Liver (tissue), 9 donors: ENCODE data around the gene CELSR2. TPM values are rescaled to one million over a fixed set of nuclear protein-coding genes. Genes with fewer than 3 reads are reported as not detected.

ENCODE experiments used
- DNase-seq: peaks from one replicate; pipeline ENCODE4 v3.0.0-alpha.2; 2017; ENCODE audit warnings: low spot score
- H3K27ac ChIP-seq, 2 donors: one replicate each; pipeline ENCODE4 v1.7.0; 2013; ENCODE audit warnings: inconsistent platforms in 2 of 2, low read length in 2 of 2, control low read depth in 1 of 2, low read depth in 1 of 2, mild to moderate bottlenecking in 1 of 2
- H3K27me3 ChIP-seq, 4 donors: one replicate each; pipeline versions ENCODE4 v1.6.1 to v1.7.0; 2013; ENCODE audit warnings: low read length in 3 of 4, inconsistent platforms in 1 of 4, mild to moderate bottlenecking in 1 of 4, moderate library complexity in 1 of 4; ENCODE audit not compliant: control insufficient read depth in 4 of 4, insufficient read depth in 4 of 4
- H3K36me3 ChIP-seq, 4 donors: one replicate each; pipeline versions ENCODE4 v1.6.1 to v1.7.0; 2013; ENCODE audit warnings: low read length in 3 of 4, mild to moderate bottlenecking in 3 of 4, low read depth in 1 of 4, moderate library complexity in 1 of 4; ENCODE audit not compliant: control insufficient read depth in 4 of 4, insufficient read depth in 3 of 4
- H3K4me1 ChIP-seq, 4 donors: one replicate each; pipeline versions ENCODE4 v1.6.1 to v1.7.0; 2013; ENCODE audit warnings: low read length in 3 of 4, mild to moderate bottlenecking in 3 of 4, moderate library complexity in 1 of 4; ENCODE audit not compliant: control insufficient read depth in 4 of 4, insufficient read depth in 4 of 4
- H3K4me3 ChIP-seq, 3 donors: one replicate each; pipeline versions ENCODE4 v1.6.1 to v1.7.0; 2013; ENCODE audit warnings: low read length in 3 of 3, control low read depth in 1 of 3, low read depth in 1 of 3, mild to moderate bottlenecking in 1 of 3
- H3K9ac ChIP-seq, 2 donors: one replicate each; pipeline ENCODE4 v1.7.0; 2013; ENCODE audit warnings: low read length in 2 of 2, mild to moderate bottlenecking in 2 of 2, moderate library complexity in 2 of 2, control low read depth in 1 of 2, low read depth in 1 of 2
- H3K9me3 ChIP-seq, 4 donors: one replicate each; pipeline versions ENCODE4 v1.6.1 to v1.7.0; 2013; ENCODE audit warnings: low read length in 3 of 4; ENCODE audit not compliant: control insufficient read depth in 4 of 4
- EGR1 ChIP-seq, 2 donors: IDR thresholded peaks; 2 replicates each; pipeline ENCODE4 v1.6.1; 2016 to 2018; ENCODE audit warnings: antibody characterized with exemption in 2 of 2, low read depth in 2 of 2
- FOXA1 ChIP-seq: IDR thresholded peaks from 2 replicates; pipeline ENCODE4 v1.6.1; 2016; ENCODE audit warnings: antibody characterized with exemption
- FOXA2 ChIP-seq: IDR thresholded peaks from 2 replicates; pipeline ENCODE4 v1.6.1; 2016; ENCODE audit warnings: antibody characterized with exemption
- GABPA ChIP-seq, 2 donors: IDR thresholded peaks in 1 of 2; conservative IDR thresholded peaks in 1 of 2; 2 replicates each; pipeline ENCODE4 v1.6.1; 2016; ENCODE audit warnings: antibody characterized with exemption in 2 of 2, mild to moderate bottlenecking in 1 of 2, moderate library complexity in 1 of 2
- HNF4A ChIP-seq, 2 donors: conservative IDR thresholded peaks; 2 replicates each; pipeline ENCODE4 v1.6.1; 2016; ENCODE audit warnings: antibody characterized with exemption in 2 of 2, mild to moderate bottlenecking in 2 of 2
- HNF4G ChIP-seq: IDR thresholded peaks from 2 replicates; pipeline ENCODE4 v1.6.1; 2016; ENCODE audit warnings: antibody characterized with exemption
- JUND ChIP-seq, 2 donors: IDR thresholded peaks; 2 replicates each; pipeline ENCODE4 v1.6.1; 2016; ENCODE audit warnings: antibody characterized with exemption in 2 of 2
- NR2F2 ChIP-seq: IDR thresholded peaks from 2 replicates; pipeline ENCODE4 v1.6.1; 2016; ENCODE audit warnings: antibody characterized with exemption
- RAD21 ChIP-seq, 2 donors: IDR thresholded peaks; 2 replicates each; pipeline ENCODE4 v1.6.1; 2016; ENCODE audit warnings: antibody characterized with exemption in 2 of 2, mild to moderate bottlenecking in 2 of 2
- RXRA ChIP-seq, 2 donors: IDR thresholded peaks; 2 replicates each; pipeline ENCODE4 v1.6.1; 2017 to 2018; ENCODE audit warnings: antibody characterized with exemption in 2 of 2, mild to moderate bottlenecking in 1 of 2
- SP1 ChIP-seq: IDR thresholded peaks from 2 replicates; pipeline ENCODE4 v1.6.1; 2018; ENCODE audit warnings: antibody characterized with exemption, mild to moderate bottlenecking
- TAF1 ChIP-seq: conservative IDR thresholded peaks from 2 replicates; pipeline ENCODE4 v1.6.1; 2016; ENCODE audit warnings: antibody characterized with exemption, mild to moderate bottlenecking
- YY1 ChIP-seq: IDR thresholded peaks from 2 replicates; pipeline ENCODE4 v1.6.1; 2016; ENCODE audit warnings: antibody characterized with exemption, mild to moderate bottlenecking
- WGBS: extraction: QIAGEN DNeasy Blood & Tissue Kit; methylation state at CpG from one replicate; pipeline ENCODE4 v1.1.7; 2013; 5-methylcytosine and 5-hydroxymethylcytosine counted together
- polyA plus RNA-seq, 2 donors: library from polyadenylated mRNA; stranded (reverse) in 1 of 2; unstranded in 1 of 2; fragments of 200-250 nt in 1 of 2; fragments of >200 nt in 1 of 2; fragmentation: Nextera tagmentation in 1 of 2; extraction: Ambion mirVana in 1 of 2; gene quantifications; one replicate each; pipeline versions ENCODE4 v1.2.1 to v1.2.3, GENCODE V29; 2013 to 2015
- total RNA-seq, 2 donors: library from RNA; depleted of rRNA; stranded (reverse); fragments of >200 nt; gene quantifications; one replicate each; pipeline ENCODE4 v1.2.3, GENCODE V29; 2014
- TF ChIP-seq, protein P1 (sequence below): IDR thresholded peaks from 2 replicates; pipeline ENCODE4 v1.6.1; 2016; ENCODE audit warnings: antibody characterized with exemption
- TF ChIP-seq, protein P2 (sequence below): IDR thresholded peaks from 2 replicates; pipeline ENCODE4 v1.6.1; 2016; ENCODE audit warnings: antibody characterized with exemption
- TF ChIP-seq, protein P3 (sequence below): IDR thresholded peaks from 2 replicates; pipeline ENCODE4 v1.6.1; 2016; ENCODE audit warnings: antibody characterized with exemption
- TF ChIP-seq, protein P4 (sequence below): fragments of 150-350 bp; IDR thresholded peaks from 2 replicates; pipeline ENCODE4 v1.5.1; 2017; ENCODE audit warnings: improper control_type of control experiment, low read depth, low read length; ENCODE audit not compliant: missing input control
- TF ChIP-seq, protein P5 (sequence below): IDR thresholded peaks from 2 replicates; pipeline ENCODE4 v1.6.1; 2016; ENCODE audit warnings: antibody characterized with exemption, mild to moderate bottlenecking
- donor health status: healthy.
- donor health status: healthy.
- donor health status: healthy.
- donor health status: healthy.
- donor health status: healthy.

The CELSR2 gene
- total and polyA plus RNA-seq, 4 donors = 0.73 to 1.6 (median 1.2) TPM

DNA sequence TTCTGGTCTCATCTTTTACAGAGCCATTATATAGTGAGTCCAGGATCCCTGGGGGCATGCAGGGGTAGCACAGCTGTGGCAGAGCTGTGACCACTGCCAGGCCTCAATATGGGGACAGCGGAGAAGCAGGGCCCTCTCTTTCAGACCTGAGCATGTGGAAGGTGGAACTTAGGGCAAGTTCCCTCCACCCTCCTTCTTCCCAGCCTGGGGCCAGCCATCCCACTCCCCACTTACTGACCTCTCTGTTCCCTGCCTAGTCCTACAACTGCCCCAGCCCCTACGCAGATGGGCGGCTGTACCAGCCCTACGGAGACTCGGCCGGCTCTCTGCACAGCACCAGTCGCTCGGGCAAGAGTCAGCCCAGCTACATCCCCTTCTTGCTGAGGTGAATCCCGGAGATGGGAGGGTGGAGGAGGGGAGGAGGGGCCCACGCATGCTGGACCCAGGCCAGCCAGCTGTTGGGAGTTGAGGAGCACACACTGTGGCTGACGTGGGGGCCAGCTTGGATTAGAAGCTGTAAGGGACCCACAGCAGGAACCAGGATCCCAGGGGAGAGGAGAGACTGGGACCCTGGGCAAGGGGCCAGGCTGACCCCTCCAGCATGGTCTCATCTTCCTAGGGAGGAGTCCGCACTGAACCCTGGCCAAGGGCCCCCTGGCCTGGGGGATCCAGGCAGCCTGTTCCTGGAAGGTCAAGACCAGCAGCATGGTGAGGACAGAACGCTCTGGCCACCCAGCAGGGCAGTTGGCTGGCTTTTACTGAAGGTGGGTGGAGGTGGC is 22.9 kb downstream of the CELSR2 start:
- no peak for DNase-seq
- Histone ChIP-seq H3K4me1 (peaks cover 2 to 27% (median 18%) of the 10 kb centered on the region in 4 donors), H3K9ac (no peak overlapping the region), H3K36me3 (no peaks in the 10 kb centered on the region), H3K4me3 (no peak overlapping the region), H3K9me3 (no peaks in the 10 kb centered on the region), H3K27ac (no peak overlapping the region), H3K27me3 (no peaks in the 10 kb centered on the region)
- no peak for TF ChIP-seq FOXA1
- TF ChIP-seq, protein P1, sequence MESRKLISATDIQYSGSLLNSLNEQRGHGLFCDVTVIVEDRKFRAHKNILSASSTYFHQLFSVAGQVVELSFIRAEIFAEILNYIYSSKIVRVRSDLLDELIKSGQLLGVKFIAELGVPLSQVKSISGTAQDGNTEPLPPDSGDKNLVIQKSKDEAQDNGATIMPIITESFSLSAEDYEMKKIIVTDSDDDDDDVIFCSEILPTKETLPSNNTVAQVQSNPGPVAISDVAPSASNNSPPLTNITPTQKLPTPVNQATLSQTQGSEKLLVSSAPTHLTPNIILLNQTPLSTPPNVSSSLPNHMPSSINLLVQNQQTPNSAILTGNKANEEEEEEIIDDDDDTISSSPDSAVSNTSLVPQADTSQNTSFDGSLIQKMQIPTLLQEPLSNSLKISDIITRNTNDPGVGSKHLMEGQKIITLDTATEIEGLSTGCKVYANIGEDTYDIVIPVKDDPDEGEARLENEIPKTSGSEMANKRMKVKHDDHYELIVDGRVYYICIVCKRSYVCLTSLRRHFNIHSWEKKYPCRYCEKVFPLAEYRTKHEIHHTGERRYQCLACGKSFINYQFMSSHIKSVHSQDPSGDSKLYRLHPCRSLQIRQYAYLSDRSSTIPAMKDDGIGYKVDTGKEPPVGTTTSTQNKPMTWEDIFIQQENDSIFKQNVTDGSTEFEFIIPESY = no peak
- TF ChIP-seq, protein P2, sequence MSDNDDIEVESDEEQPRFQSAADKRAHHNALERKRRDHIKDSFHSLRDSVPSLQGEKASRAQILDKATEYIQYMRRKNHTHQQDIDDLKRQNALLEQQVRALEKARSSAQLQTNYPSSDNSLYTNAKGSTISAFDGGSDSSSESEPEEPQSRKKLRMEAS = no peak
- no peak for TF ChIP-seq HNF4G
- TF ChIP-seq NR2F2 = no peak
- TF ChIP-seq, protein P3, sequence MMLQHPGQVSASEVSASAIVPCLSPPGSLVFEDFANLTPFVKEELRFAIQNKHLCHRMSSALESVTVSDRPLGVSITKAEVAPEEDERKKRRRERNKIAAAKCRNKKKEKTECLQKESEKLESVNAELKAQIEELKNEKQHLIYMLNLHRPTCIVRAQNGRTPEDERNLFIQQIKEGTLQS = no peak
- TF ChIP-seq RXRA (IDR thresholded peaks at IDR 0.05) = no peak
- no peak for TF ChIP-seq JUND (IDR thresholded peaks at IDR 0.05)
- no peak for TF ChIP-seq YY1
- TF ChIP-seq FOXA2 = no peak
- no peak for TF ChIP-seq HNF4A (conservative IDR thresholded peaks at IDR 0.05)
- TF ChIP-seq TAF1 = no peak
- no peak for TF ChIP-seq GABPA (IDR thresholded peaks at IDR 0.05 in 1 of 2, conservative IDR thresholded peaks at IDR 0.05 in 1 of 2)
- no peak for TF ChIP-seq EGR1 (IDR thresholded peaks at IDR 0.05; ENCODE audit: low read depth in 2 of 2)
- TF ChIP-seq SP1 = no peak
- WGBS = 94% methylated on average over 13 of the region's 13 CpGs

DNA sequence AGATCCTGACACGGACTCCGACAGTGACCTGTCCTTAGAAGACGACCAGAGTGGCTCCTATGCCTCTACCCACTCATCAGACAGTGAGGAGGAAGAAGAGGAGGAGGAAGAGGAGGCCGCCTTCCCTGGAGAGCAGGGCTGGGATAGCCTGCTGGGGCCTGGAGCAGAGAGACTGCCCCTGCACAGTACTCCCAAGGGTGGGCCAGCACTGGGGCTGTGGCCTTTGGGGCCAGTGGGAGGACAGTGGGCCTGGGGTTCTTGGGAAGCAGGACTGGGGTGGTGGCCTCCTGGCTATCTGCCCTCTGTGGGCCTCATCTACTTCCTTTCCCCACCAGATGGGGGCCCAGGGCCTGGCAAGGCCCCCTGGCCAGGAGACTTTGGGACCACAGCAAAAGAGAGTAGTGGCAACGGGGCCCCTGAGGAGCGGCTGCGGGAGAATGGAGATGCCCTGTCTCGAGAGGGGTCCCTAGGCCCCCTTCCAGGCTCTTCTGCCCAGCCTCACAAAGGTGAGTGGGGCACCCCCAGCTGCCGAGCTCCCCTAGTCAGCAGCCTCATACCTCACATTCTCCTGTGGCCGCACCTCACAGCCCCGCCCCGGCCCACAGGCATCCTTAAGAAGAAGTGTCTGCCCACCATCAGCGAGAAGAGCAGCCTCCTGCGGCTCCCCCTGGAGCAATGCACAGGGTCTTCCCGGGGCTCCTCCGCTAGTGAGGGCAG is 23.6 kb downstream of the CELSR2 start:
- TF ChIP-seq SP1 = no peak
- TF ChIP-seq HNF4A (conservative IDR thresholded peaks at IDR 0.05) = no peak
- TF ChIP-seq EGR1 (IDR thresholded peaks at IDR 0.05; ENCODE audit: low read depth in 2 of 2) = no peak
- no peak for TF ChIP-seq HNF4G
- TF ChIP-seq, protein P1 = no peak
- no peak for TF ChIP-seq NR2F2
- TF ChIP-seq, protein P4, sequence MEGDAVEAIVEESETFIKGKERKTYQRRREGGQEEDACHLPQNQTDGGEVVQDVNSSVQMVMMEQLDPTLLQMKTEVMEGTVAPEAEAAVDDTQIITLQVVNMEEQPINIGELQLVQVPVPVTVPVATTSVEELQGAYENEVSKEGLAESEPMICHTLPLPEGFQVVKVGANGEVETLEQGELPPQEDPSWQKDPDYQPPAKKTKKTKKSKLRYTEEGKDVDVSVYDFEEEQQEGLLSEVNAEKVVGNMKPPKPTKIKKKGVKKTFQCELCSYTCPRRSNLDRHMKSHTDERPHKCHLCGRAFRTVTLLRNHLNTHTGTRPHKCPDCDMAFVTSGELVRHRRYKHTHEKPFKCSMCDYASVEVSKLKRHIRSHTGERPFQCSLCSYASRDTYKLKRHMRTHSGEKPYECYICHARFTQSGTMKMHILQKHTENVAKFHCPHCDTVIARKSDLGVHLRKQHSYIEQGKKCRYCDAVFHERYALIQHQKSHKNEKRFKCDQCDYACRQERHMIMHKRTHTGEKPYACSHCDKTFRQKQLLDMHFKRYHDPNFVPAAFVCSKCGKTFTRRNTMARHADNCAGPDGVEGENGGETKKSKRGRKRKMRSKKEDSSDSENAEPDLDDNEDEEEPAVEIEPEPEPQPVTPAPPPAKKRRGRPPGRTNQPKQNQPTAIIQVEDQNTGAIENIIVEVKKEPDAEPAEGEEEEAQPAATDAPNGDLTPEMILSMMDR = no peak
- no peak for TF ChIP-seq JUND (IDR thresholded peaks at IDR 0.05)
- no peak for TF ChIP-seq YY1
- TF ChIP-seq RAD21 (IDR thresholded peaks at IDR 0.05) = no peak
- no peak for TF ChIP-seq FOXA1
- no peak for TF ChIP-seq RXRA (IDR thresholded peaks at IDR 0.05)
- TF ChIP-seq TAF1 = no peak
- TF ChIP-seq, protein P5, sequence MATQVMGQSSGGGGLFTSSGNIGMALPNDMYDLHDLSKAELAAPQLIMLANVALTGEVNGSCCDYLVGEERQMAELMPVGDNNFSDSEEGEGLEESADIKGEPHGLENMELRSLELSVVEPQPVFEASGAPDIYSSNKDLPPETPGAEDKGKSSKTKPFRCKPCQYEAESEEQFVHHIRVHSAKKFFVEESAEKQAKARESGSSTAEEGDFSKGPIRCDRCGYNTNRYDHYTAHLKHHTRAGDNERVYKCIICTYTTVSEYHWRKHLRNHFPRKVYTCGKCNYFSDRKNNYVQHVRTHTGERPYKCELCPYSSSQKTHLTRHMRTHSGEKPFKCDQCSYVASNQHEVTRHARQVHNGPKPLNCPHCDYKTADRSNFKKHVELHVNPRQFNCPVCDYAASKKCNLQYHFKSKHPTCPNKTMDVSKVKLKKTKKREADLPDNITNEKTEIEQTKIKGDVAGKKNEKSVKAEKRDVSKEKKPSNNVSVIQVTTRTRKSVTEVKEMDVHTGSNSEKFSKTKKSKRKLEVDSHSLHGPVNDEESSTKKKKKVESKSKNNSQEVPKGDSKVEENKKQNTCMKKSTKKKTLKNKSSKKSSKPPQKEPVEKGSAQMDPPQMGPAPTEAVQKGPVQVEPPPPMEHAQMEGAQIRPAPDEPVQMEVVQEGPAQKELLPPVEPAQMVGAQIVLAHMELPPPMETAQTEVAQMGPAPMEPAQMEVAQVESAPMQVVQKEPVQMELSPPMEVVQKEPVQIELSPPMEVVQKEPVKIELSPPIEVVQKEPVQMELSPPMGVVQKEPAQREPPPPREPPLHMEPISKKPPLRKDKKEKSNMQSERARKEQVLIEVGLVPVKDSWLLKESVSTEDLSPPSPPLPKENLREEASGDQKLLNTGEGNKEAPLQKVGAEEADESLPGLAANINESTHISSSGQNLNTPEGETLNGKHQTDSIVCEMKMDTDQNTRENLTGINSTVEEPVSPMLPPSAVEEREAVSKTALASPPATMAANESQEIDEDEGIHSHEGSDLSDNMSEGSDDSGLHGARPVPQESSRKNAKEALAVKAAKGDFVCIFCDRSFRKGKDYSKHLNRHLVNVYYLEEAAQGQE = no peak
- no peak for TF ChIP-seq FOXA2
- TF ChIP-seq, protein P3 = no peak
- TF ChIP-seq, protein P2 = no peak
- TF ChIP-seq GABPA (IDR thresholded peaks at IDR 0.05 in 1 of 2, conservative IDR thresholded peaks at IDR 0.05 in 1 of 2) = no peak
- Histone ChIP-seq H3K36me3 (no peaks in the 10 kb centered on the region), H3K9ac (no peak overlapping the region), H3K4me3 (no peak overlapping the region), H3K4me1 (peaks cover 4 to 35% (median 25%) of the 10 kb centered on the region in 4 donors), H3K9me3 (no peaks in the 10 kb centered on the region), H3K27ac (no peak overlapping the region), H3K27me3 (no peaks in the 10 kb centered on the region)
- WGBS = 92% methylated on average over 16 of the region's 16 CpGs
- no peak for DNase-seq
